NCI-H1694 (cell line): Measurements from ENCODE around the gene LRCH4.
"Not testable (repeated sequence)": the region's sequence is repeated elsewhere in the genome, so short reads cannot be mapped to it uniquely, and the experiment has no call there.

Experiments
- DNase-seq: peaks from one replicate; lab custom pipeline; 2025; lab: John Stamatoyannopoulos, UW

LRCH4 gene

GRCh38 chr7:100544967-100545359 lies 41.0 kb downstream of the LRCH4 start:
- DNase-seq = no peak

GRCh38 chr7:100544386-100544785 lies 41.5 kb downstream of the LRCH4 start:
- DNase-seq = no peak

GRCh38 chr7:100543586-100543985 lies 42.3 kb downstream of the LRCH4 start:
- no peak for DNase-seq

- DNase-seq = not testable (repeated sequence)
These were observed 44.6 kb downstream of the LRCH4 start for GRCh38 chr7:100541309-100541708.

- no peak for DNase-seq
These were observed 45.7 kb downstream of the LRCH4 start for GRCh38 chr7:100540073-100540723.

- DNase-seq = no peak
These were observed 46.4 kb downstream of the LRCH4 start for GRCh38 chr7:100539436-100540006.

GRCh38 chr7:100538654-100539435 lies 47.1 kb downstream of the LRCH4 start, which contains the start of gene AGFG2:
Gene AGFG2 (plus strand): TSS chr7:100539203. CDS start chr7:100539347, 144 bp downstream.
- peak; percentile 99 for DNase-seq

- DNase-seq = no peak
These were observed 47.6 kb downstream of the LRCH4 start for GRCh38 chr7:100538348-100538653.

- DNase-seq = not testable (repeated sequence)
These were observed 49.2 kb downstream of the LRCH4 start for GRCh38 chr7:100536695-100537094.

GRCh38 chr7:100535982-100536381 lies 49.9 kb downstream of the LRCH4 start:
- not testable (repeated sequence) for DNase-seq

GRCh38 chr7:100532165-100533022 lies 53.5 kb downstream of the LRCH4 start:
- no peak for DNase-seq

GRCh38 chr7:100528108-100528866 lies 57.6 kb downstream of the LRCH4 start:
- DNase-seq = not testable (repeated sequence)
